ENCODE measurements around the gene SLC39A6. TPM values are rescaled to one million over a fixed set of nuclear protein-coding genes. Genes with fewer than 3 reads are reported as not detected.

Gene SLC39A6
- total RNA-seq, 3 donors from 2014 or later (not counting 1 experiment from before 2014, with no cell fraction given) = 15.2 to 18.8 (median 18.1) TPM

DNA sequence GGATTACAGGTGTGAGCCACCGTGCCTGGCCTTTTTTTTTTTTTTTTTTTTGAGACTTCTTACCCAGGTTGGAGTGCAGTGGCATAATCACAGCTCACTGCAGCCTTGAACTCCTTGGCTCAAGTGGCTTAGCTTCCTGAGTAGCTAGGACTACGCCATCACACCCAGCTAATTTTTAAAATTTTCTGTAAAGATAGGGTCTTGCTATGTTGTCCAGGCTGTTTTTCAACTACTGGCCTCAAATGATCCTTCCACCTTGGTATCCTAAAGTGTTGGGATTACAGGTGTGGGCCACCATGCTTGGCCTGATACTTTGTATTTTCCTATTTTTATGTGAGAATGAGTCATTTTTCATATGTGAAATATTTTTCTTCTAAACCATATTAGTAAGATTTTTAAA, 14.3 kb upstream of the SLC39A6 start:
- H3K27me3 Mint-ChIP-seq (ENCODE audit: low read depth in 2 of 2) = no peaks in the 10 kb centered on the region
- H3K27me3 ChIP-seq (ENCODE audit: control insufficient read depth, insufficient read depth, low read length) = no peaks in the 10 kb centered on the region
- H3K36me3 Mint-ChIP-seq = peaks cover 26% of the 10 kb centered on the region

DNA sequence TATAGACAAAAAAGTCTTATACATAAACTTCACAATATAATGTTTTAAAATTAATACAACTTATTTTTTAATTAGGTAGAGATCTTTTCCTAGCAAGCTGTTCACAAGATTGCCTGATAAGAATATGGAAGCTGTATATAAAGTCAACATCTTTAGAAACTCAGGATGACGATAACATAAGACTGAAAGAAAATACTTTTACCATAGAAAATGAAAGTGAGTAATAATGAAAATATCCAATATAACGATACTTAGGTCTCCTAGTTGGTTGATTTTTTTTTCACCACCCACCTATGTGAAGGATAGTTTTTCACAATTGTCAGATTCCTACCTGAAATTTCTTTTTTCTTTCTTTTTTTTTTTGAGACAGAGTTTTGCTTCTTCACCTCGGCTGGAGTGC, 13.6 kb upstream of the SLC39A6 start:
- ATAC-seq (no peak), DNase-seq (no peak)
- Mint-ChIP-seq H3K4me3 (no peak overlapping the region), H3K4me1 (peaks cover 5% of the 10 kb centered on the region in 2 donors), H3K27me3 (ENCODE audit: low read depth in 2 of 2) (no peaks in the 10 kb centered on the region), H3K36me3 (peaks cover 32% of the 10 kb centered on the region), H3K27ac (no peak overlapping the region), H3K9me3 (no peaks in the 10 kb centered on the region)
- Histone ChIP-seq H3K9me3 (ENCODE audit: control insufficient read depth, insufficient read depth, low read length) (no peaks in the 10 kb centered on the region), H3K27me3 (ENCODE audit: control insufficient read depth, insufficient read depth, low read length) (no peaks in the 10 kb centered on the region), H3K4me3 (ENCODE audit: low read length) (no peak overlapping the region), H3K36me3 (ENCODE audit: control insufficient read depth, insufficient read depth, low read length) (peaks cover 78% of the 10 kb centered on the region), H3K27ac (ENCODE audit: low read length) (no peak overlapping the region), H3K4me1 (ENCODE audit: control insufficient read depth, insufficient read depth, low read length) (no peaks in the 10 kb centered on the region)
- WGBS (ENCODE audit: insufficient coverage) = 96% methylated on average over 1 of the region's 3 CpGs
- intact Hi-C loops (cut with micrococcal nuclease) = no loop called here
- TF ChIP-seq, protein P1, sequence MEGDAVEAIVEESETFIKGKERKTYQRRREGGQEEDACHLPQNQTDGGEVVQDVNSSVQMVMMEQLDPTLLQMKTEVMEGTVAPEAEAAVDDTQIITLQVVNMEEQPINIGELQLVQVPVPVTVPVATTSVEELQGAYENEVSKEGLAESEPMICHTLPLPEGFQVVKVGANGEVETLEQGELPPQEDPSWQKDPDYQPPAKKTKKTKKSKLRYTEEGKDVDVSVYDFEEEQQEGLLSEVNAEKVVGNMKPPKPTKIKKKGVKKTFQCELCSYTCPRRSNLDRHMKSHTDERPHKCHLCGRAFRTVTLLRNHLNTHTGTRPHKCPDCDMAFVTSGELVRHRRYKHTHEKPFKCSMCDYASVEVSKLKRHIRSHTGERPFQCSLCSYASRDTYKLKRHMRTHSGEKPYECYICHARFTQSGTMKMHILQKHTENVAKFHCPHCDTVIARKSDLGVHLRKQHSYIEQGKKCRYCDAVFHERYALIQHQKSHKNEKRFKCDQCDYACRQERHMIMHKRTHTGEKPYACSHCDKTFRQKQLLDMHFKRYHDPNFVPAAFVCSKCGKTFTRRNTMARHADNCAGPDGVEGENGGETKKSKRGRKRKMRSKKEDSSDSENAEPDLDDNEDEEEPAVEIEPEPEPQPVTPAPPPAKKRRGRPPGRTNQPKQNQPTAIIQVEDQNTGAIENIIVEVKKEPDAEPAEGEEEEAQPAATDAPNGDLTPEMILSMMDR (IDR thresholded peaks at IDR 0.05) = no peak

More for the DNA sequence above, 14.3 kb upstream of the SLC39A6 start:
- ATAC-seq (no peak), DNase-seq (no peak)
- H3K4me1 ChIP-seq (ENCODE audit: control insufficient read depth, insufficient read depth, low read length) = no peaks in the 10 kb centered on the region
- intact Hi-C loops (cut with micrococcal nuclease) = no loop called here
- H3K36me3 ChIP-seq (ENCODE audit: control insufficient read depth, insufficient read depth, low read length) = peaks cover 76% of the 10 kb centered on the region
- no peak overlapping the region for H3K4me3 Mint-ChIP-seq
- H3K9me3 ChIP-seq (ENCODE audit: control insufficient read depth, insufficient read depth, low read length) = no peaks in the 10 kb centered on the region
- H3K4me3 ChIP-seq (ENCODE audit: low read length) = no peak overlapping the region
- H3K4me1 Mint-ChIP-seq = peaks cover 5% of the 10 kb centered on the region in 2 donors
- H3K9me3 Mint-ChIP-seq = no peaks in the 10 kb centered on the region
- H3K27ac Mint-ChIP-seq = no peak overlapping the region
- TF ChIP-seq, protein P1 (IDR thresholded peaks at IDR 0.05) = no peak
- WGBS (ENCODE audit: insufficient coverage) = 94% methylated on average over 2 of the region's 2 CpGs
- no peak overlapping the region for H3K27ac ChIP-seq (ENCODE audit: low read length)

DNA sequence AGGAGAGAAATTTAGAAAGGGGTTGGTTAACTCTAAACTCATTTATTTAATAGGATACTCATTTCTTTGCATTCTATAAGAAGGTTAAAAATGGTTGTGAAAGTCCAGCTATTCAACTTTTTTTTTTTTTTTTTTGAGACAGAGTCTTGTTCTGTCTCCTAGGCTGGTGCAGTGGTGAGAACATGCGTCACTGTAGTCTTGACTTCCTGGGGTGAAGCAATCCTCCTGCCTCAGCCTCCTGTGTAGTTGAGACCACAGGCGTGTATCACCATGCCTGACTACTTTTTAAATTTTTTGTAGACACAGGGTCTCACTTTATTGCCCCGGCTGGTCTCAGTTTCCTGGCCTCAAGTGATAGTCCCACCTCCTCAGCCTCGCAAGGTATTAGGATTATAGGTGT, 12.4 kb upstream of the SLC39A6 start:
- H3K4me1 ChIP-seq (ENCODE audit: control insufficient read depth, insufficient read depth, low read length) = no peaks in the 10 kb centered on the region
- H3K4me3 ChIP-seq (ENCODE audit: low read length) = no peak overlapping the region
- TF ChIP-seq, protein P1 (IDR thresholded peaks at IDR 0.05) = no peak
- Mint-ChIP-seq H3K27me3 (ENCODE audit: low read depth in 2 of 2) (no peaks in the 10 kb centered on the region), H3K4me3 (no peak overlapping the region), H3K27ac (peak overlapping the region in 1 of 2 donors; percentile 45), H3K4me1 (peaks cover 5% of the 10 kb centered on the region in 2 donors), H3K9me3 (no peaks in the 10 kb centered on the region), H3K36me3 (peaks cover 32% of the 10 kb centered on the region)
- no peak overlapping the region for H3K27ac ChIP-seq (ENCODE audit: low read length)
- DNase-seq (no peak), ATAC-seq (peak in 1 of 3 donors; percentile 31)
- H3K36me3 ChIP-seq (ENCODE audit: control insufficient read depth, insufficient read depth, low read length) = peaks cover 82% of the 10 kb centered on the region
- intact Hi-C loops (cut with micrococcal nuclease) = no loop called here
- no peaks in the 10 kb centered on the region for H3K27me3 ChIP-seq (ENCODE audit: control insufficient read depth, insufficient read depth, low read length)
- no peaks in the 10 kb centered on the region for H3K9me3 ChIP-seq (ENCODE audit: control insufficient read depth, insufficient read depth, low read length)
- WGBS (ENCODE audit: insufficient coverage) = 95% methylated on average over 3 of the region's 4 CpGs

DNA sequence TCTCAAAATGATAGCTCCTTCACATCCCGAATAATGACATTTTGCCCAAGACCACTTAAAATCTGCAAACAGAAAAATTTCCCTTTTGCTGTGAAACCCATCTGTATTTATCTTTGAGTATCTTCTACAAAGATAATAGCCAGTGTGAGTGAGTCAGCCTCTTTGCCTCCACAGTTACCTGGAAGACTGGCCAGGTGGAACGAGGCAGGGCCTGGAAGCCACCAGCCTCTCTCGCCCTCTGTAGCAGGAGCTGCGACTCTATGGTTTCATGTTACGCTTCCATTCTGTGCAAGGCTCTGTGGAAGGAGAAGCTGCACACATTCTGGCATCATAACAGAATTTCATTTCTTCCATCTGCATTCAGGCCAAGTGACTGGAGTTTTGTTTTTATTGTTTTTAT, 10.1 kb upstream of the SLC39A6 start:
- Mint-ChIP-seq H3K27ac (no peak overlapping the region), H3K27me3 (ENCODE audit: low read depth in 2 of 2) (no peaks in the 10 kb centered on the region), H3K36me3 (peaks cover 23% of the 10 kb centered on the region), H3K4me3 (no peak overlapping the region), H3K4me1 (peaks cover 5% of the 10 kb centered on the region in 2 donors), H3K9me3 (no peaks in the 10 kb centered on the region)
- H3K27me3 ChIP-seq (ENCODE audit: control insufficient read depth, insufficient read depth, low read length) = no peaks in the 10 kb centered on the region
- intact Hi-C loops (cut with micrococcal nuclease) = no loop called here
- no peak overlapping the region for H3K4me3 ChIP-seq (ENCODE audit: low read length)
- H3K4me1 ChIP-seq (ENCODE audit: control insufficient read depth, insufficient read depth, low read length) = no peaks in the 10 kb centered on the region
- over 99% methylated on average over 5 of the region's 5 CpGs for WGBS (ENCODE audit: insufficient coverage)
- no peak overlapping the region for H3K27ac ChIP-seq (ENCODE audit: low read length)
- no peak for DNase-seq
- TF ChIP-seq, protein P1 (IDR thresholded peaks at IDR 0.05) = no peak
- H3K36me3 ChIP-seq (ENCODE audit: control insufficient read depth, insufficient read depth, low read length) = peaks cover 74% of the 10 kb centered on the region
- ATAC-seq = no peak
- no peaks in the 10 kb centered on the region for H3K9me3 ChIP-seq (ENCODE audit: control insufficient read depth, insufficient read depth, low read length)
